DND-41 (cell line): Measurements from ENCODE around the gene PTPRCAP.

ENCODE experiments used
- ATAC-seq: fragments of 200-7000 bp; cut with Tn5 transposase; 3 replicates; pipeline ENCODE4 v1.9.1; 2021; ENCODE audit warnings: low read depth; ENCODE audit not compliant: insufficient read depth
- DNase-seq: peaks from one replicate; pipeline ENCODE4 v3.0.0-alpha.2; 2020
- H2AFZ ChIP-seq: 2 replicates; pipeline ENCODE4 v1.6.0; 2012; ENCODE audit warnings: low read depth, low read length
- H3K27ac ChIP-seq: 2 replicates; pipeline ENCODE4 v1.5.1; 2012; ENCODE audit warnings: low read length, inconsistent platforms
- H3K27me3 ChIP-seq: fragments of 200-600 bp; sonication (generic); 2 replicates; pipeline ENCODE4 v1.6.0; 2012; ENCODE audit warnings: low read length, mild to moderate bottlenecking, inconsistent platforms; ENCODE audit not compliant: insufficient read depth, poor library complexity
- H3K36me3 ChIP-seq: 2 replicates; pipeline ENCODE4 v1.5.1; 2012; ENCODE audit warnings: low read length, inconsistent platforms; ENCODE audit not compliant: insufficient read depth
- H3K4me1 ChIP-seq: 2 replicates; pipeline ENCODE4 v1.5.1; 2012; ENCODE audit warnings: mild to moderate bottlenecking, low read length; ENCODE audit not compliant: insufficient read depth
- H3K4me2 ChIP-seq: 2 replicates; pipeline ENCODE4 v1.6.0; 2012; ENCODE audit warnings: mild to moderate bottlenecking, moderate library complexity, low read length, inconsistent platforms; ENCODE audit not compliant: insufficient read depth
- H3K4me3 ChIP-seq, 2 experiments: fragments of 200-600 bp in 1 of 2; shearing (Covaris generic) in 1 of 2; 2 replicates each; pipeline ENCODE4 v1.5.1; 2012 to 2016; ENCODE audit warnings: inconsistent platforms in 2 of 2, low read length in 2 of 2, mild to moderate bottlenecking in 2 of 2, low read depth in 1 of 2, moderate library complexity in 1 of 2
- H3K79me2 ChIP-seq: 2 replicates; pipeline ENCODE4 v1.6.0; 2012; ENCODE audit warnings: low read length, inconsistent platforms; ENCODE audit not compliant: insufficient read depth
- H3K9ac ChIP-seq: 2 replicates; pipeline ENCODE4 v1.6.0; 2012; ENCODE audit warnings: low read depth, mild to moderate bottlenecking, inconsistent platforms, low read length, moderate library complexity
- H3K9me3 ChIP-seq: 2 replicates; pipeline ENCODE4 v1.5.1; 2012; ENCODE audit warnings: low read length, moderate library complexity, mild to moderate bottlenecking, inconsistent platforms; ENCODE audit not compliant: insufficient read depth, severe bottlenecking
- H4K20me1 ChIP-seq: 2 replicates; pipeline ENCODE4 v1.6.0; 2012; ENCODE audit warnings: low read length; ENCODE audit not compliant: insufficient read depth
- EZH2 ChIP-seq: IDR thresholded peaks from 3 replicates; pipeline ENCODE4 v1.6.1; 2012; ENCODE audit warnings: borderline replicate concordance, low read depth, mild to moderate bottlenecking, moderate library complexity, low read length, inconsistent platforms; ENCODE audit not compliant: severe bottlenecking
- TF ChIP-seq, protein P1 (sequence below): IDR thresholded peaks from 2 replicates; pipeline ENCODE4 v1.5.1; 2012; ENCODE audit warnings: borderline replicate concordance, low read length, moderate library complexity, mild to moderate bottlenecking; ENCODE audit not compliant: poor library complexity, severe bottlenecking; ENCODE audit errors: extremely low read depth

Gene PTPRCAP

DNA sequence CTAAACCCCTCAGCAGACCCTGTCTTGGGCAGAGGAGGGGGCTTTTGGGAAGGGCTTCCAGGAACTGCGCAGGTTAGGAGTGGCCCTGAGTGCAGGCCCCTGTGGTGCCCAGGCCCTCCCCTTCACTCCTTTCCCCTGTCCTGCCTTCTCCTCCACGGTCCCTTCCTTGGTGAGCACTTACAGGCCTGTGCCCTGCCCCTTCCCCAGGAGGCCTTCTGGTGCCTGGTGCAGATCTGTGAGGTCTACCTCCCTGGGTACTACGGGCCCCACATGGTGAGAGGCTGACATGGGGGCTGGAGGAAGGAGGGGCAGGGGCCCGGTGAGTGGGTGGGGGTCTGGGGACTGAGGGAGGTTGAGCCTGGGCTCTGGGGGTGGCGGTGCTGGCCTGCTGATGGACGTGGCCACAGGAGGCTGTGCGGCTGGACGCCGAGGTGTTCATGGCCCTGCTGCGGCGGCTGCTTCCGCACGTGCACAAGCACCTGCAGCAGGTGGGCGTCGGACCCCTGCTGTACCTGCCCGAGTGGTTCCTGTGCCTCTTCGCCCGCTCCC, 31.0 kb downstream of the PTPRCAP start:
- Histone ChIP-seq H3K4me2 (peak overlapping the region; percentile 82), H3K79me2 (peaks cover 62% of the 10 kb centered on the region), H3K9ac (peak overlapping the region; percentile 99), H3K4me3 (peak overlapping the region in 1 of 2 experiments; percentile 86; a peak in 2 of 4 replicates), H2AFZ (no peak overlapping the region), H3K4me1 (peaks cover 95% of the 10 kb centered on the region), H3K9me3 (no peaks in the 10 kb centered on the region), H3K27me3 (no peaks in the 10 kb centered on the region), H3K36me3 (peaks cover 42% of the 10 kb centered on the region), H3K27ac (peak overlapping the region; percentile 89), H4K20me1 (no peaks in the 10 kb centered on the region; the same call in 1 of the 2 replicates)
- ATAC-seq (no peak), DNase-seq (peak; percentile 26)
- TF ChIP-seq, protein P1, sequence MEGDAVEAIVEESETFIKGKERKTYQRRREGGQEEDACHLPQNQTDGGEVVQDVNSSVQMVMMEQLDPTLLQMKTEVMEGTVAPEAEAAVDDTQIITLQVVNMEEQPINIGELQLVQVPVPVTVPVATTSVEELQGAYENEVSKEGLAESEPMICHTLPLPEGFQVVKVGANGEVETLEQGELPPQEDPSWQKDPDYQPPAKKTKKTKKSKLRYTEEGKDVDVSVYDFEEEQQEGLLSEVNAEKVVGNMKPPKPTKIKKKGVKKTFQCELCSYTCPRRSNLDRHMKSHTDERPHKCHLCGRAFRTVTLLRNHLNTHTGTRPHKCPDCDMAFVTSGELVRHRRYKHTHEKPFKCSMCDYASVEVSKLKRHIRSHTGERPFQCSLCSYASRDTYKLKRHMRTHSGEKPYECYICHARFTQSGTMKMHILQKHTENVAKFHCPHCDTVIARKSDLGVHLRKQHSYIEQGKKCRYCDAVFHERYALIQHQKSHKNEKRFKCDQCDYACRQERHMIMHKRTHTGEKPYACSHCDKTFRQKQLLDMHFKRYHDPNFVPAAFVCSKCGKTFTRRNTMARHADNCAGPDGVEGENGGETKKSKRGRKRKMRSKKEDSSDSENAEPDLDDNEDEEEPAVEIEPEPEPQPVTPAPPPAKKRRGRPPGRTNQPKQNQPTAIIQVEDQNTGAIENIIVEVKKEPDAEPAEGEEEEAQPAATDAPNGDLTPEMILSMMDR = no peak
- no peak for TF ChIP-seq EZH2

- TF ChIP-seq, protein P1 = no peak
- no peak for TF ChIP-seq EZH2
- Histone ChIP-seq H4K20me1 (peaks cover 6% of the 10 kb centered on the region), H3K27ac (peak overlapping the region; percentile 89), H2AFZ (no peak overlapping the region), H3K79me2 (peaks cover 68% of the 10 kb centered on the region), H3K27me3 (no peaks in the 10 kb centered on the region), H3K4me1 (peaks cover 91% of the 10 kb centered on the region), H3K36me3 (peaks cover 44% of the 10 kb centered on the region), H3K4me2 (peak overlapping the region; percentile 82), H3K4me3 (peak overlapping the region in 1 of 2 experiments; percentile 86; a peak in 2 of 4 replicates), H3K9ac (peak overlapping the region; percentile 99), H3K9me3 (no peaks in the 10 kb centered on the region)
- DNase-seq (no peak), ATAC-seq (no peak)
Observed at GRCh38 chr11:67405688-67406339, 31.7 kb downstream of the PTPRCAP start.

- ATAC-seq = no peak
- Histone ChIP-seq H3K4me1 (peaks cover 91% of the 10 kb centered on the region), H3K27me3 (no peaks in the 10 kb centered on the region), H4K20me1 (peaks cover 12% of the 10 kb centered on the region), H3K9ac (peak overlapping the region; percentile 99), H3K4me3 (peak overlapping the region in 1 of 2 experiments; percentile 86; a peak in 3 of 4 replicates), H3K4me2 (peak overlapping the region; percentile 82), H2AFZ (no peak overlapping the region), H3K9me3 (no peaks in the 10 kb centered on the region), H3K27ac (peak overlapping the region; percentile 89), H3K36me3 (peaks cover 51% of the 10 kb centered on the region), H3K79me2 (peaks cover 75% of the 10 kb centered on the region)
- DNase-seq = no peak
- TF ChIP-seq EZH2 = no peak
- TF ChIP-seq, protein P1 = no peak
Observed at GRCh38 chr11:67405196-67405567, 32.3 kb downstream of the PTPRCAP start.
